NCI-H146 treated with DMSO at 0.1 percent for 48 hours (cell line): ENCODE measurements around the gene SF3A2.
"Not testable (repeated sequence)": the region's sequence is repeated elsewhere in the genome, so short reads cannot be mapped to it uniquely, and the experiment has no call there.

Source experiments
- DNase-seq: peaks from one replicate; lab custom pipeline; 2025; ENCODE audit not compliant: unreplicated experiment; lab: John Stamatoyannopoulos, UW

Gene SF3A2

GRCh38 chr19:2236314-2237050 lies at the start of gene SF3A2, which contains the start of gene PLEKHJ1:
SF3A2 (plus strand) TSS chr19:2236824; CDS start chr19:2243419, 6,595 bp downstream.
PLEKHJ1 (minus strand) TSS chr19:2236329; CDS start chr19:2236248, 81 bp downstream.
- peak; percentile 88 for DNase-seq

GRCh38 chr19:2187159-2187558 lies 49.5 kb upstream of the SF3A2 start:
- no peak for DNase-seq

- DNase-seq = no peak
Observed at GRCh38 chr19:2188708-2189385, 47.8 kb upstream of the SF3A2 start.

- no peak for DNase-seq
Observed at GRCh38 chr19:2189880-2190279, 46.7 kb upstream of the SF3A2 start.

- no peak for DNase-seq
Observed at GRCh38 chr19:2190848-2191455, 45.7 kb upstream of the SF3A2 start.

GRCh38 chr19:2191456-2192310 lies 44.9 kb upstream of the SF3A2 start:
- DNase-seq = no peak

GRCh38 chr19:2192862-2193261 lies 43.8 kb upstream of the SF3A2 start:
- no peak for DNase-seq

GRCh38 chr19:2193807-2194206 lies 42.8 kb upstream of the SF3A2 start:
- DNase-seq = no peak

- no peak for DNase-seq
Observed at GRCh38 chr19:2194513-2195078, 42.0 kb upstream of the SF3A2 start.

GRCh38 chr19:2195361-2195760 lies 41.3 kb upstream of the SF3A2 start:
- DNase-seq = no peak

GRCh38 chr19:2195914-2196313 lies 40.7 kb upstream of the SF3A2 start:
- no peak for DNase-seq

GRCh38 chr19:2197270-2197669 lies 39.4 kb upstream of the SF3A2 start:
- DNase-seq = no peak

- no peak for DNase-seq
Observed at GRCh38 chr19:2198317-2198716, 38.3 kb upstream of the SF3A2 start.

GRCh38 chr19:2199215-2199614 lies 37.4 kb upstream of the SF3A2 start:
- DNase-seq = no peak

- no peak for DNase-seq
Observed at GRCh38 chr19:2199861-2200623, 36.6 kb upstream of the SF3A2 start.

GRCh38 chr19:2200624-2201294 lies 35.9 kb upstream of the SF3A2 start:
- not testable (repeated sequence) for DNase-seq

GRCh38 chr19:2201473-2202148 lies 35.0 kb upstream of the SF3A2 start:
- DNase-seq = no peak

- no peak for DNase-seq
Observed at GRCh38 chr19:2202366-2202765, 34.3 kb upstream of the SF3A2 start.

- no peak for DNase-seq
Observed at GRCh38 chr19:2207008-2207407, 29.6 kb upstream of the SF3A2 start.
